Body of pancreas (tissue), 4 donors: ENCODE measurements around the gene HDAC7. TPM values are rescaled to one million over a fixed set of nuclear protein-coding genes. Genes with fewer than 3 reads are reported as not detected.

ENCODE experiments used
- ATAC-seq: fragments of 150-250 bp; one replicate; pipeline ENCODE4 v1.9.1; 2016
- DNase-seq, 4 donors: peaks; one replicate each; pipeline ENCODE4 v3.0.0-alpha.2; 2019
- H3K27ac ChIP-seq, 4 donors: fragments of 200-600 bp; sonication (generic); 1 replicate in 3 of 4; 2 replicates in 1 of 4; pipeline versions ENCODE4 v1.5.1 to v1.6.1; 2016 to 2019; ENCODE audit warnings: mild to moderate bottlenecking in 1 of 4, mixed read lengths in 1 of 4, moderate library complexity in 1 of 4
- H3K27me3 ChIP-seq, 2 donors: fragments of 200-600 bp; sonication (generic); one replicate each; pipeline ENCODE4 v1.6.0; 2016; ENCODE audit warnings: mild to moderate bottlenecking in 1 of 2
- H3K36me3 ChIP-seq, 2 donors: fragments of 200-600 bp; sonication (generic); replicated peaks in 1 of 2; 2 replicates each; pipeline ENCODE4 v1.5.1; 2016; ENCODE audit warnings: low read depth in 2 of 2; ENCODE audit not compliant: insufficient read depth in 1 of 2
- H3K4me1 ChIP-seq: fragments of 200-600 bp; sonication (generic); one replicate; pipeline ENCODE4 v1.6.0; 2016
- H3K4me3 ChIP-seq, 2 donors: fragments of 200-600 bp; sonication (generic); 1 replicate in 1 of 2; 2 replicates in 1 of 2; pipeline ENCODE4 v1.5.1; 2016 to 2019
- H3K9me3 ChIP-seq, 3 donors: fragments of 200-600 bp; sonication (generic); 1 replicate in 2 of 3; 2 replicates in 1 of 3; pipeline ENCODE4 v1.5.1; 2016
- CTCF ChIP-seq, 7 experiments: fragments of 450-650 bp in 4 of 7; fragments of 200-600 bp in 3 of 7; sonication (generic) in 3 of 7; IDR thresholded peaks; one replicate each; pipeline ENCODE4 v1.5.1; 2016 to 2019; ENCODE audit warnings: antibody characterized with exemption in 7 of 7
- POLR2A ChIP-seq, 3 donors: fragments of 450-650 bp; IDR thresholded peaks; one replicate each; pipeline ENCODE4 v1.6.1; 2016; ENCODE audit warnings: antibody characterized with exemption in 3 of 3, mild to moderate bottlenecking in 2 of 3
- whole genome bisulfite sequencing, 2 donors: methylation state at CpG; one replicate each; pipeline ENCODE4 v1.1.5; 2017; 5-methylcytosine and 5-hydroxymethylcytosine counted together
- intact Hi-C: fragments of 100-400 bp; cut with DNase I; formaldehyde crosslinking; loops from one replicate; pipeline ENCODE4 v1.15.1; 2023
- total RNA-seq, 2 donors: library from RNA; depleted of rRNA; stranded (reverse); fragments of >200 nt; gene quantifications; one replicate each; pipeline ENCODE4 v1.1.0, GENCODE V29; 2016

The HDAC7 gene
- total RNA-seq, 2 donors from 2014 or later = 26.2 to 26.7 TPM

GRCh38 chr12:47785036-47785886, 34.4 kb downstream of the HDAC7 start:
- H3K27me3 ChIP-seq = no peaks in the 10 kb centered on the region
- intact Hi-C loops = no loop called here
- H3K9me3 ChIP-seq = no peaks in the 10 kb centered on the region
- H3K27ac ChIP-seq = no peak overlapping the region
- H3K4me3 ChIP-seq = no peak overlapping the region
- H3K36me3 ChIP-seq = peaks cover 0 to 27% of the 10 kb centered on the region in 2 donors
- WGBS, 2 donors = 85 to 88% methylated on average over 10 to 13 of the region's 15 CpGs
- no peaks in the 10 kb centered on the region for H3K4me1 ChIP-seq
- TF ChIP-seq CTCF (IDR thresholded peaks at IDR 0.05) (no peak), POLR2A (IDR thresholded peaks at IDR 0.05) (no peak)
- DNase-seq (no peak), ATAC-seq (no peak)

GRCh38 chr12:47783821-47784819, 35.6 kb downstream of the HDAC7 start:
- no peak overlapping the region for H3K4me3 ChIP-seq
- H3K9me3 ChIP-seq = no peaks in the 10 kb centered on the region
- H3K4me1 ChIP-seq = no peaks in the 10 kb centered on the region
- no peaks in the 10 kb centered on the region for H3K27me3 ChIP-seq
- TF ChIP-seq CTCF (IDR thresholded peaks at IDR 0.05) = no peak
- no peak for TF ChIP-seq POLR2A (IDR thresholded peaks at IDR 0.05)
- intact Hi-C loops = loop anchor here (5.0 kb wide), 2 partner anchors 53 to 72 kb away; no protein-coding TSS in a partner anchor
- DNase-seq (no peak), ATAC-seq (no peak)
- H3K27ac ChIP-seq = no peak overlapping the region
- 88 to 91% methylated on average over 11 to 20 of the region's 20 CpGs for WGBS, 2 donors
- peaks cover 0 to 21% of the 10 kb centered on the region in 2 donors for H3K36me3 ChIP-seq

- no peak for ATAC-seq
- Histone ChIP-seq H3K27me3 (no peaks in the 10 kb centered on the region), H3K9me3 (no peaks in the 10 kb centered on the region), H3K36me3 (peaks cover 0 to 16% of the 10 kb centered on the region in 2 donors), H3K4me1 (peaks cover under 1% of the 10 kb centered on the region), H3K27ac (no peak overlapping the region), H3K4me3 (no peak overlapping the region)
- TF ChIP-seq POLR2A (IDR thresholded peaks at IDR 0.05) = no peak
- intact Hi-C loops = loop anchor here (5.0 kb wide), 2 partner anchors 54 to 71 kb away; no protein-coding TSS in a partner anchor
- 87 to 90% methylated on average over 9 to 16 of the region's 17 CpGs for WGBS, 2 donors
- no peak for DNase-seq
These were observed 36.5 kb downstream of the HDAC7 start for GRCh38 chr12:47783024-47783755.

- Histone ChIP-seq H3K9me3 (no peaks in the 10 kb centered on the region), H3K4me3 (no peak overlapping the region), H3K27ac (no peak overlapping the region), H3K36me3 (peaks cover 0 to 7% of the 10 kb centered on the region in 2 donors), H3K4me1 (peaks cover 4% of the 10 kb centered on the region), H3K27me3 (no peaks in the 10 kb centered on the region)
- TF ChIP-seq CTCF (IDR thresholded peaks at IDR 0.05) (no peak), POLR2A (IDR thresholded peaks at IDR 0.05) (no peak)
- ATAC-seq (no peak), DNase-seq (no peak)
- 81 to 88% methylated on average over 6 to 8 of the region's 8 CpGs for WGBS, 2 donors
- intact Hi-C loops = loop anchor here (5.0 kb wide), 2 partner anchors 55 to 70 kb away; no protein-coding TSS in a partner anchor
These were observed 37.3 kb downstream of the HDAC7 start for GRCh38 chr12:47782372-47782770.
